OCI-LY7 (cell line): Measurements from ENCODE around the gene ODAPH. TPM values are rescaled to one million over a fixed set of nuclear protein-coding genes. Genes with fewer than 3 reads are reported as not detected.
"Not testable (repeated sequence)": the region's sequence is repeated elsewhere in the genome, so short reads cannot be mapped to it uniquely, and the experiment has no call there.

ENCODE experiments used
- BruUV-seq: library from RNA; stranded (reverse); fragments of 400-500 nt; replicated peaks from 2 replicates; lab custom pipeline; 2021; lab: Mats Ljungman, UMichigan
- CTCF ChIA-PET: fragments of 300-600 bp; sonication (Branson Sonifier 250); formaldehyde crosslinking; loops from one replicate; lab custom pipeline; 2022; ENCODE audit warnings: antibody characterized with exemption; ENCODE audit not compliant: unreplicated experiment; lab: Charles Lee
- POLR2A ChIA-PET: fragments of 300-600 bp; sonication (Branson Sonifier 250); formaldehyde crosslinking; loops from one replicate; lab custom pipeline; 2022; ENCODE audit warnings: antibody characterized with exemption; lab: Charles Lee
- DNase-seq: peaks from one replicate; pipeline ENCODE4 v3.0.0-alpha.2; 2015; ENCODE audit warnings: low spot score
- H2AFZ ChIP-seq: fragments of 200-600 bp; sonication (generic), shearing (Covaris generic); 2 replicates; pipeline ENCODE4 v1.6.1; 2014; ENCODE audit warnings: mild to moderate bottlenecking, antibody characterized with exemption, low read length, moderate library complexity
- H3K27ac ChIP-seq: fragments of 200-600 bp; sonication (generic); 2 replicates; pipeline ENCODE4 v1.5.1; 2014; ENCODE audit warnings: mixed run types, low read depth, mild to moderate bottlenecking, moderate library complexity, low read length, inconsistent platforms; ENCODE audit not compliant: poor library complexity, severe bottlenecking
- H3K36me3 ChIP-seq: fragments of 200-600 bp; sonication (generic); 2 replicates; pipeline ENCODE4 v1.6.1; 2014; ENCODE audit warnings: mild to moderate bottlenecking, antibody characterized with exemption, low read length, moderate library complexity, mixed read lengths; ENCODE audit not compliant: insufficient read depth
- H3K4me1 ChIP-seq: fragments of 200-600 bp; sonication (generic); 2 replicates; pipeline ENCODE4 v1.5.1; 2014; ENCODE audit warnings: mild to moderate bottlenecking, low read length; ENCODE audit not compliant: insufficient read depth, poor library complexity, severe bottlenecking
- H3K4me2 ChIP-seq: fragments of 200-600 bp; sonication (generic); 2 replicates; pipeline ENCODE4 v1.6.1; 2014; ENCODE audit warnings: mild to moderate bottlenecking, low read length
- H3K4me3 ChIP-seq: fragments of 200-600 bp; sonication (generic); 2 replicates; pipeline ENCODE4 v1.5.1; 2014; ENCODE audit warnings: mild to moderate bottlenecking, low read depth, low read length; ENCODE audit not compliant: poor library complexity, severe bottlenecking
- H3K79me2 ChIP-seq: fragments of 200-600 bp; sonication (generic); 2 replicates; pipeline ENCODE4 v1.6.1; 2016; ENCODE audit warnings: low read depth, mild to moderate bottlenecking, low read length, moderate library complexity, mixed read lengths; ENCODE audit not compliant: insufficient read depth
- H3K9me2 ChIP-seq: fragments of 200-600 bp; sonication (generic); 2 replicates; pipeline ENCODE4 v1.6.1; 2016; ENCODE audit warnings: mild to moderate bottlenecking, low read length, mixed read lengths; ENCODE audit not compliant: insufficient read depth
- H3K9me3 ChIP-seq: fragments of 200-600 bp; sonication (generic); 2 replicates; pipeline ENCODE4 v1.6.1; 2014; ENCODE audit warnings: mild to moderate bottlenecking, mixed run types, low read length, mixed read lengths
- H4K20me1 ChIP-seq: fragments of 200-600 bp; sonication (generic); 2 replicates; pipeline ENCODE4 v1.6.1; 2014; ENCODE audit warnings: mild to moderate bottlenecking, antibody characterized with exemption, low read length, moderate library complexity, mixed read lengths; ENCODE audit not compliant: insufficient read depth
- EZH2phosphoT487 ChIP-seq: fragments of 200-600 bp; sonication (generic); IDR thresholded peaks from 2 replicates; pipeline ENCODE4 v1.6.1; 2018; ENCODE audit warnings: low read depth, borderline replicate concordance, mild to moderate bottlenecking, mixed run types, antibody characterized with exemption, low read length, moderate library complexity, mixed read lengths
- intact Hi-C: fragments of 100-400 bp; cut with micrococcal nuclease; formaldehyde crosslinking; loops from one replicate; pipeline ENCODE4 v1.10.0; 2022; ENCODE audit not compliant: unreplicated experiment
- total RNA-seq, 2 experiments: library from RNA; depleted of rRNA in 1 of 2; stranded (reverse); fragments of >200 nt in 1 of 2; shearing (Covaris generic) in 1 of 2; gene quantifications; 2 replicates each; pipeline ENCODE4 v1.2.3, GENCODE V29; 2014 to 2022
- TF ChIP-seq, protein P1 (sequence below): fragments of 200-600 bp; sonication (generic); conservative IDR thresholded peaks from 2 replicates; pipeline ENCODE4 v1.5.1; 2014; ENCODE audit warnings: mild to moderate bottlenecking, antibody characterized with exemption, low read length, moderate library complexity, mixed read lengths

ODAPH gene
- total RNA-seq, 2 experiments from 2014 or later: 0.40 TPM; not detected in 1

DNA sequence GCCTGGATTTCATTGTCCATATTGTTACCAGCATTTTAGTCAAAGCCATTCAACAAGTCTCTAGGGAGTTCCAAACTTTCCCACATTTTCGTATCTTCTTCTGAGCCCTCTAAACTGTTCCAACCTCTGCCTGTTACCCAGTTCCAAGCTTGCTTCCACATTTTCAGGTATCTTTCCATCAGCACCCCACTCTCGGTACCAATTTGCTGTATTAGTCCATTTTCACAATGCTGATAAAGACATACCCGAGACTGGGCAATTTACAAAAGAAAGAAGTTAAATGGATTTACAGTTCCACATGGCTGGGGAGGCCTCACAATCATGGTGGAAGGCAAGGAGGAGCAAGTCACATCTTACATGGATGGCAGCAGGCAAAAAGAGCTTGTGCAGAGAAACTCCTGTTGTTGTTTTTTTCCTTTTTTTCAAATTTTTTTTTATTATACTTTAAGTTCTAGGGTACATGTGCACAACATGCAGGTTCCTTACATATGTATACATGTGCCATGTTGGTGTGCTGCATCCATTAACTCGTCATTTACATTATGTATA lies 22.5 kb upstream of the ODAPH start:
- H3K9me2 ChIP-seq, POLR2A ChIA-PET, H3K4me1 ChIP-seq, H2AFZ ChIP-seq, H4K20me1 ChIP-seq, H3K4me3 ChIP-seq, H3K4me2 ChIP-seq, BruUV-seq, DNase-seq, intact Hi-C loops, H3K79me2 ChIP-seq, H3K27ac ChIP-seq, CTCF ChIA-PET: not testable (repeated sequence)
- Histone ChIP-seq H3K9me3 (peaks cover 13% of the 10 kb centered on the region; the same call in 1 of the 2 replicates), H3K36me3 (peaks cover 44% of the 10 kb centered on the region)

DNA sequence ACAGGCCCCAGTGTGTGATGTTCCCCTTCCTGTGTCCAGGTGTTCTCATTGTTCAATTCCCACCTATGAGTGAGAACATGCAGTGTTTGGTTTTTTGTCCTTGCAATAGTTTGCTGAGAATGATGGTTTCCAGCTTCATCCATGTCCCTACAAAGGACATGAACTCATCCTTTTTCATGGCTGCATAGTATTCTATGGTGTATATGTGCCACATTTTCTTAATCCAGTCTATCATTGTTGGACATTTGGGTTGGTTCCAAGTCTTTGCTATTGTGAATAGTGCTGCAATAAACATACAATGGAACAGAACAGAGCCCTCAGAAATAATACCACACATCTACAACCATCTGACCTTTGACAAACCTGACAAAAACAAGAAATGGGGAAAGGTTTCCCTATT lies 21.9 kb upstream of the ODAPH start:
- H3K4me3 ChIP-seq: not testable (repeated sequence)

DNA sequence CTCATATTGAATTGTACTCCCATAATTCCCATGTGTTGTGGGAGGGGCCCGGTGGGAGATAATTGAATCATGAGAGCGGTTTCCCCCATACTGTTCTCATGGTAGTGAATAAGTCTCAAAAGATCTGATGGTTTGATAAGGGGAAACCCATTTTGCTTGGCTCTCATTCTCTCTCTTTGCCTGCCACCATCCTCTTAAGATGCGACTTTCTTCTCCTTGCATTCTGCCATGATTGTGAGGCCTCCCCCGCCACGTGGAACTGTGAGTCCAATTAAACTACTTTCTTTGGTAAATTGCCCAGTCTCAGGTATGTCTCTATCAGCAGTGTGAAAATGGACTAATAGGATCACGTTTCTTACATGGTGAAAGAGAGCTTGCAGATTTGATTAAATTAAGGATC lies 18.6 kb upstream of the ODAPH start:
- H3K79me2 ChIP-seq, H3K27ac ChIP-seq, DNase-seq, H3K4me3 ChIP-seq, H3K36me3 ChIP-seq, H3K4me2 ChIP-seq, H3K4me1 ChIP-seq, H2AFZ ChIP-seq, BruUV-seq, H4K20me1 ChIP-seq, intact Hi-C loops, CTCF ChIA-PET, H3K9me2 ChIP-seq, H3K9me3 ChIP-seq: not testable (repeated sequence)
- POLR2A ChIA-PET: interaction anchor here (0.7 to 0.9 kb wide), 2 partner anchors 211 to 226 kb away, joined by 3 to 4 read pairs; no protein-coding TSS in a partner anchor

More for the DNA sequence above, 21.9 kb upstream of the ODAPH start:
- H2AFZ ChIP-seq, H3K27ac ChIP-seq, POLR2A ChIA-PET, BruUV-seq, H3K79me2 ChIP-seq, H3K9me2 ChIP-seq, CTCF ChIA-PET, H4K20me1 ChIP-seq, H3K4me2 ChIP-seq, H3K4me1 ChIP-seq, intact Hi-C loops, DNase-seq: not testable (repeated sequence)
- H3K9me3 ChIP-seq: peaks cover 13% of the 10 kb centered on the region; the same call in 1 of the 2 replicates
- peaks cover 40% of the 10 kb centered on the region for H3K36me3 ChIP-seq

DNA sequence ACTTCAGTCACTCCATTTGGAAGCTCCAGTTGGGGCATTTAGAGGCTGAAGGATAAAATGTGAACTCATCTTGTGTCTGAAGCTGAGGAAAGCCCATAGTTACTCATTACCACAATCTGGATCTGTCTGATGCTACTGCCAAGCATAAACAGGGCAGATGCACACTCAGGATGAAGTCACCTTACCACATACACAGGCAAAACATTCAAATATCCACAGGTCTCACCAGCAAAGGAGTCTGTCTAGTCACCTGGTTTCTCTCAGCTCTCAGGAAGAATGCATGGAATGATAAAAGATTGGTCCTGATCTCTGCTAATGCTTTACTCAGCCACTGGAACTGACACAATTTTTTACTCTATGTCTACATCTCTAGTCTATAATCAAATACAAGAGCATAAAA lies 13.0 kb upstream of the ODAPH start:
- Histone ChIP-seq H3K9me3 (no peaks in the 10 kb centered on the region), H2AFZ (no peak overlapping the region), H3K4me1 (no peaks in the 10 kb centered on the region), H3K4me3 (no peak overlapping the region), H3K36me3 (0 out of 2 replicates have a peak, but pooled peaks cover 3% of the 10 kb centered on the region), H3K27ac (no peak overlapping the region), H4K20me1 (no peaks in the 10 kb centered on the region), H3K79me2 (no peaks in the 10 kb centered on the region), H3K9me2 (no peaks in the 10 kb centered on the region), H3K4me2 (no peak overlapping the region)
- POLR2A ChIA-PET: interaction anchor here (0.6 kb wide), 1 partner anchor 453 kb away, joined by 3 read pairs; no protein-coding TSS in a partner anchor
- no TSS peak for BruUV-seq
- DNase-seq: no peak
- TF ChIP-seq, protein P1, sequence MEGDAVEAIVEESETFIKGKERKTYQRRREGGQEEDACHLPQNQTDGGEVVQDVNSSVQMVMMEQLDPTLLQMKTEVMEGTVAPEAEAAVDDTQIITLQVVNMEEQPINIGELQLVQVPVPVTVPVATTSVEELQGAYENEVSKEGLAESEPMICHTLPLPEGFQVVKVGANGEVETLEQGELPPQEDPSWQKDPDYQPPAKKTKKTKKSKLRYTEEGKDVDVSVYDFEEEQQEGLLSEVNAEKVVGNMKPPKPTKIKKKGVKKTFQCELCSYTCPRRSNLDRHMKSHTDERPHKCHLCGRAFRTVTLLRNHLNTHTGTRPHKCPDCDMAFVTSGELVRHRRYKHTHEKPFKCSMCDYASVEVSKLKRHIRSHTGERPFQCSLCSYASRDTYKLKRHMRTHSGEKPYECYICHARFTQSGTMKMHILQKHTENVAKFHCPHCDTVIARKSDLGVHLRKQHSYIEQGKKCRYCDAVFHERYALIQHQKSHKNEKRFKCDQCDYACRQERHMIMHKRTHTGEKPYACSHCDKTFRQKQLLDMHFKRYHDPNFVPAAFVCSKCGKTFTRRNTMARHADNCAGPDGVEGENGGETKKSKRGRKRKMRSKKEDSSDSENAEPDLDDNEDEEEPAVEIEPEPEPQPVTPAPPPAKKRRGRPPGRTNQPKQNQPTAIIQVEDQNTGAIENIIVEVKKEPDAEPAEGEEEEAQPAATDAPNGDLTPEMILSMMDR: no peak
- no peak for TF ChIP-seq EZH2phosphoT487
- CTCF ChIA-PET: no interaction called here
- intact Hi-C loops: no loop called here

DNA sequence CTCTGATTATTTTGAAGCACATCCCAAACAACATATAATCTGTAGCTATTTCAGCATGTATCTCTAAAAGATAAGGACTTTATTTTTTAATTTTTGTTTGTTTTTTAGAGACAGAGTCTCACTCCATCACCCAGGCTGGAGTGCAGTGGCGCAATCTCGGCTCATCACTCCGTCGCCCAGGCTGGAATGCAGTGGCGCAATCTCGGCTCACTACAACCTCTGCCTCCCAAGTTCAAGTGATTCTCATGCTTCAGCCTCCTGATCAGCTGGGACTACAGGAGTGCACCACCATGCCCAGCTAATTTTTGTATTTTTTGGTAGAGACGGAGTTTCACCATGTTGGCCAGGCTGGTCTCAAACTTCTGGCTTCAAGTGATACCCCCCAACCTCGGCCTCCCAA lies 11.6 kb upstream of the ODAPH start:
- H3K4me1 ChIP-seq, H3K4me2 ChIP-seq, H4K20me1 ChIP-seq, DNase-seq, H3K79me2 ChIP-seq, H3K4me3 ChIP-seq, H2AFZ ChIP-seq, BruUV-seq, H3K27ac ChIP-seq, intact Hi-C loops, POLR2A ChIA-PET, H3K9me3 ChIP-seq, CTCF ChIA-PET, H3K36me3 ChIP-seq, H3K9me2 ChIP-seq: not testable (repeated sequence)
